Adipocyte (in vitro differentiated cells): ENCODE measurements around the gene TSPAN33.

ENCODE experiments used
- DNase-seq: peaks from one replicate; pipeline ENCODE4 v3.0.0-alpha.2; 2015; ENCODE audit warnings: low read depth
- H3K27me3 ChIP-seq: replicated peaks from 2 replicates; pipeline ENCODE4 v1.7.0; 2013; ENCODE audit warnings: mild to moderate bottlenecking, low read length, moderate library complexity; ENCODE audit not compliant: control insufficient read depth, insufficient read depth
- H3K36me3 ChIP-seq: 2 replicates; pipeline ENCODE4 v1.7.0; 2013; ENCODE audit warnings: low read length, mild to moderate bottlenecking, moderate library complexity; ENCODE audit not compliant: control insufficient read depth, insufficient read depth, severe bottlenecking
- H3K4me1 ChIP-seq: 2 replicates; pipeline ENCODE4 v1.7.0; 2013; ENCODE audit warnings: mild to moderate bottlenecking, low read length, moderate library complexity; ENCODE audit not compliant: control insufficient read depth, insufficient read depth
- H3K4me3 ChIP-seq: 2 replicates; pipeline ENCODE4 v1.7.0; 2013; ENCODE audit warnings: mild to moderate bottlenecking, low read length, moderate library complexity
- H3K9ac ChIP-seq: 2 replicates; pipeline ENCODE4 v1.7.0; 2013; ENCODE audit warnings: mild to moderate bottlenecking, low read length, moderate library complexity
- H3K9me3 ChIP-seq: 2 replicates; pipeline ENCODE4 v1.7.0; 2013; ENCODE audit warnings: mild to moderate bottlenecking, low read length, moderate library complexity; ENCODE audit not compliant: control insufficient read depth

Gene TSPAN33, protein sequence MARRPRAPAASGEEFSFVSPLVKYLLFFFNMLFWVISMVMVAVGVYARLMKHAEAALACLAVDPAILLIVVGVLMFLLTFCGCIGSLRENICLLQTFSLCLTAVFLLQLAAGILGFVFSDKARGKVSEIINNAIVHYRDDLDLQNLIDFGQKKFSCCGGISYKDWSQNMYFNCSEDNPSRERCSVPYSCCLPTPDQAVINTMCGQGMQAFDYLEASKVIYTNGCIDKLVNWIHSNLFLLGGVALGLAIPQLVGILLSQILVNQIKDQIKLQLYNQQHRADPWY

DNA sequence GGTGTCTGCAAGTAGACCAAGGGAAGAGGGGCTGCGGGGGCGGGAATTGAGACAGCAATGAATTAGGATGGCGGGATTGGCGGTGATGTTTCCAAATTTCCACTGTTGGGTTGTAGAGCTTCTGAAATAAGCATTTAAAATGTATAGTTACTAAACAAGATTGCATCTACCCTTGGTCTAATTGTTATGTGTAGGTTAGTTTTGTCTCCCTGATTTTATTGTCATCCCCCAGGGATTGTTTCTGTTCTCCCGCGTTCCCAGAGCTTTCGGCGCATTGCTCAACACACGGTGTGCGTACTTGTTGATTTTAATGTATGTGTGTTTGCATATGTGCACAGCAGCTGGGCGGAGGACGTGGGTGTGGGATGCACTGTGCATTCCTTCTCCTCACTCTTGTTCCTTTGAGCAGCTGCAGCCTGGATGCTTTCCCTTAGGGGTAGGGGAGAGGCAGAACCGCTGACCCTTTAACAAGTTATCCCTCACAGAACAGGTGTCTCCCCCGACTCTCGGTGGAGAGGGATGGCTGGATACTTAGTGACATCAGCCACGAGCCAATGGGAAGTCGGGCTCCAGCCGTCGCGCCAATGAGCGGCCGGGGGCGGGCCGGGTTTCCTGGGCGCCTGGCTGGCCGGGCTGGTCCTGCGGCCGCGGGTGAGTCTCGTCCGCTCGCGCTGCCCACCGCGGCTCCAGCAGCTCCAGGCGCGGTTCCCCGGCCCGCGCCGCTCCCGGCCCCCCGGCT lies at the start of gene TSPAN33:
TSPAN33 (plus strand) TSS at position 613 of the 739 bp plus-strand sequence. CDS start 274 bp downstream, outside the sequence.
- DNase-seq, result peak; percentile 91
- no peak within 1 kb of the TSS for H3K9ac ChIP-seq
- H3K36me3 ChIP-seq, result no peaks in the 10 kb centered on the region
- no peaks in the 10 kb centered on the region for H3K9me3 ChIP-seq
- H3K4me3 ChIP-seq, result peak within 1 kb of the TSS; percentile 69
- peaks cover 72% of the 10 kb centered on the region for H3K27me3 ChIP-seq
- peaks cover 3% of the 10 kb centered on the region for H3K4me1 ChIP-seq

DNA sequence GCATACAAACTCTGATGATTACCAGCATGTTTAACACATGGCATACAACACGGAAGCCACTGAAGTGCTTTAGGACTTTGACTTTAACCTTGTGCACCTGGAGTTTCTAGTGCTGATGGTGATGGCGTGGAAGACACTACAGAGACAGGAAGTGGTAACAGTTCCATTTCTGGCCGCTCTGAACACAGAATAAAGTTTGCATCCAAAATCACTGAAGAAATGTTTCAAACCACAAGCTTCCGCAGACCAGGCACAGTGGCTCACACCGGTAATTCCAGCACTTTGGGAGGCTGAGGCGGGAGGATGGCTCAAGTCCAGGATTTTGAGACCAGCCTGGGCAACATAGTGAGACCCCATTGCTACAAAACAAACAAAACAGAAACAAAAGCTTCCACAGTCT lies 49.2 kb upstream of the TSPAN33 start:
- Histone ChIP-seq H3K9ac (no peak overlapping the region), H3K27me3 (peaks cover 35% of the 10 kb centered on the region), H3K4me3 (no peak overlapping the region), H3K9me3 (no peaks in the 10 kb centered on the region), H3K36me3 (no peaks in the 10 kb centered on the region), H3K4me1 (no peaks in the 10 kb centered on the region)
- no peak for DNase-seq

DNA sequence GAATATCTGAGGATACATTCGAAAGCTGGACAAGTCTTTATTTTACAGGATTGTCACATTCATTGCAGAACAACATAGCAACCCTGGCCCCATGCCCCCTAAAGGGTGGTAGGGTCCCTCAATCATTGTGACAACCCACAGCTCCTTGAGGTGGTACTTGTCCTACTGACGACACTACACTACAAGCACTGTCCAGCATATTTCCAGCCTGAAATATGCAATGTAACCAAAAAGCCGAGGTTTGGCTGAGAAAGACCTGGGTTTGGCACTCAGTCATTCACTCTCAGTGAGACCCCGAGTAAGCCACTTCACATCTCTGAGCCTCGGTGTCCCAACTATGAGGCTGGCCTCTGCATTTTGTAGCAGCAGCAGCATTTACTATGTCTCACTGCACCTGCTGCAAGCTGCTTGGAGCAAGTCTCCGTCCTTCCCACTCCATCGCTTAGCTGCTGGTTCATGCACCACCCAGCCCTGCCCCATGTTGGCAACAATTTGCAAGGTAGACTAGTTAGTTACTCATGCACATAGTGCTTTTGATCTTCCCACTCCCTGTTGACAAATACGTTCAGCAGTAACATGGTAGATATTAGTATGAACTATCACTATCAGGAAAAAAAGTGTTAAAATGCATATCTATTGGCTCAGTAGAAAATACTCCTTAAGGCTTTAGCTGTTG lies 46.0 kb upstream of the TSPAN33 start:
- DNase-seq, result no peak
- Histone ChIP-seq H3K27me3 (peaks cover 35% of the 10 kb centered on the region), H3K4me1 (no peaks in the 10 kb centered on the region), H3K9me3 (no peaks in the 10 kb centered on the region), H3K9ac (no peak overlapping the region), H3K36me3 (no peaks in the 10 kb centered on the region), H3K4me3 (no peak overlapping the region)

DNA sequence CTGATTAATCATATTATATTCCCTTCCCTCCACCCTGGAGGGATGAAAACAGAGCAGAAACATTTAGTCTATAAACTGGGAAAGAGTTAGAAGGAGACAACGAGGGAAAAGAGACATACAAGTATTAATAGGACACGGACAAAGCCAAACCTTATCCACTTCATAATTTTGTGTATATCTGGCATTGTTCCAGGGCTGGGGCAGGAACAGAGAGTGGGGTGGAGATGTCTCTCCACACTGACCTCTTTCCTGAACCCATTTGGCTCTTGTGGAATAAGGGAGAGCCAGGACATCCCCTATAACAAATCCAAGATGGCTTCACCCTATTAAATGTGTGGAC lies 43.7 kb upstream of the TSPAN33 start:
- no peaks in the 10 kb centered on the region for H3K9me3 ChIP-seq
- H3K4me3 ChIP-seq, result no peak overlapping the region
- H3K4me1 ChIP-seq, result no peaks in the 10 kb centered on the region
- H3K36me3 ChIP-seq, result no peaks in the 10 kb centered on the region
- H3K27me3 ChIP-seq, result peaks cover 23% of the 10 kb centered on the region
- DNase-seq, result no peak
- H3K9ac ChIP-seq, result no peak overlapping the region

- H3K27me3 ChIP-seq, result peaks cover 14% of the 10 kb centered on the region
- no peaks in the 10 kb centered on the region for H3K9me3 ChIP-seq
- no peaks in the 10 kb centered on the region for H3K4me1 ChIP-seq
- no peaks in the 10 kb centered on the region for H3K36me3 ChIP-seq
- no peak overlapping the region for H3K4me3 ChIP-seq
- no peak overlapping the region for H3K9ac ChIP-seq
- peak; percentile 18 for DNase-seq
Measured at GRCh38 chr7:129101746-129102145, 42.8 kb upstream of the TSPAN33 start.

DNA sequence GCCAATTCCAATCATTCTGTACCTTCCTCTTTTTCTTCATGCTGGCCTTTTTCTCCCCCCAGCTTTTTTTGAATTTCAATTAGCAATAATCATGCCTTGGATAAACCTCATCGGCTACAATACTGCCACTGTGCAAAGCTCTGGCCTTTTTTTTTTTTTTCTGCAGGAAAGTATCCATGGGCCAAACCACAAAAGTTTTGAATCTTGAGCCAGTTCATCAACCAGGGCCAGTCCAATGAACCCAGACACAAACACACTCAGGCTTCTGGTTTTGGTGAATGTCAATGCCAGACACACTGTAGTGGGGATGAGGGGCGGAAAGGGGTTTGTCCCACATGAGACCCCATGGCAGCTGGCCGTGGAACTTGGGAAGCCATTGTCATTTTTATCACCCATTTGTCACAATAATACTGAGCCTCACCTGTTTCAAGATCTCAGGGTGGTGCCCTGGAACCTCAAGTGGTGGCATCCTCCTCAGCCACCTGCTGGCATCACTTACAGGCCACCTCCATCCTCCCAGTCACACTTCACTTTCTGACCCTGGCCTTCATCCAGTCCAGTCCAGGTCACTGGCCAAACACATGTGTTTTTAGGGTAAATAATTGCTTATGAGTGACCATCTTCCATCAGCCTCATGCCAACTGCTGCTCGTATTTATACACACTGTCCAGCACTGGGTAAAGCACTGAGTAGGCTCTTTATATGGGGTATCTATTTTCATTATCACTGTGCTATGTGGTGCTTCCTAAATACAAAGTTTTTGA lies 40.8 kb upstream of the TSPAN33 start:
- H3K9me3 ChIP-seq, result no peaks in the 10 kb centered on the region
- H3K4me1 ChIP-seq, result no peaks in the 10 kb centered on the region
- DNase-seq, result no peak
- peaks cover 15% of the 10 kb centered on the region for H3K27me3 ChIP-seq
- H3K4me3 ChIP-seq, result no peak overlapping the region
- no peak overlapping the region for H3K9ac ChIP-seq
- no peaks in the 10 kb centered on the region for H3K36me3 ChIP-seq

DNA sequence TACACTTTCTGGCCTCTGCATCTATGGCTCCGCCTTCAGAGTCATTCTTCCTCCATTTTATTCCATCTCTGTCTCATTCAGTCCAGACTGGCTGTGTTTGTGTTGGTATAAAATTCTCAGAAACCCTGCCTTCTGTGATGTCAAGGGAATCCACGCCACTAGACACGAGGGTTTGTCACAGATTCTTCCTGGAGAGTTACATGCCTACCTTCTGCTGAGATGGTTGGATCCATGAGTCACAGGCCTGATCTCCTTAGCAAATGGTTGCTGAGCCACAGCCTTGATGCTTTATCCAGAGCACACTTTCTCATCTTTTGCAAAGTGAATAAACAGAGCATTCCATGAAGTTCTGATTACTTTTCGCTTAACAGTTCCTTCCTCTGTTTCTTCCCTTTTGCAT lies 35.9 kb upstream of the TSPAN33 start:
- DNase-seq, result no peak
- Histone ChIP-seq H3K36me3 (no peaks in the 10 kb centered on the region), H3K4me3 (no peak overlapping the region), H3K27me3 (peaks cover 30% of the 10 kb centered on the region), H3K4me1 (no peaks in the 10 kb centered on the region), H3K9ac (no peak overlapping the region), H3K9me3 (no peaks in the 10 kb centered on the region)

GRCh38 chr7:129110258-129110981 lies 34.1 kb upstream of the TSPAN33 start:
- Histone ChIP-seq H3K36me3 (no peaks in the 10 kb centered on the region), H3K4me3 (no peak overlapping the region), H3K27me3 (peaks cover 30% of the 10 kb centered on the region), H3K4me1 (no peaks in the 10 kb centered on the region), H3K9me3 (peaks cover 5% of the 10 kb centered on the region), H3K9ac (no peak overlapping the region)
- peak; percentile 42 for DNase-seq

GRCh38 chr7:129110982-129111376 lies 33.5 kb upstream of the TSPAN33 start:
- H3K27me3 ChIP-seq, result peaks cover 30% of the 10 kb centered on the region
- H3K36me3 ChIP-seq, result no peaks in the 10 kb centered on the region
- no peak for DNase-seq
- no peak overlapping the region for H3K4me3 ChIP-seq
- H3K9me3 ChIP-seq, result peaks cover 8% of the 10 kb centered on the region
- H3K9ac ChIP-seq, result no peak overlapping the region
- H3K4me1 ChIP-seq, result no peaks in the 10 kb centered on the region

- Histone ChIP-seq H3K36me3 (no peaks in the 10 kb centered on the region), H3K4me1 (no peaks in the 10 kb centered on the region), H3K9me3 (peaks cover 16% of the 10 kb centered on the region), H3K9ac (no peak overlapping the region), H3K4me3 (no peak overlapping the region), H3K27me3 (peaks cover 13% of the 10 kb centered on the region)
- DNase-seq, result no peak
Measured at GRCh38 chr7:129115676-129116075, 28.8 kb upstream of the TSPAN33 start.
